ENCODE measurements around the gene GPATCH8.

DNA sequence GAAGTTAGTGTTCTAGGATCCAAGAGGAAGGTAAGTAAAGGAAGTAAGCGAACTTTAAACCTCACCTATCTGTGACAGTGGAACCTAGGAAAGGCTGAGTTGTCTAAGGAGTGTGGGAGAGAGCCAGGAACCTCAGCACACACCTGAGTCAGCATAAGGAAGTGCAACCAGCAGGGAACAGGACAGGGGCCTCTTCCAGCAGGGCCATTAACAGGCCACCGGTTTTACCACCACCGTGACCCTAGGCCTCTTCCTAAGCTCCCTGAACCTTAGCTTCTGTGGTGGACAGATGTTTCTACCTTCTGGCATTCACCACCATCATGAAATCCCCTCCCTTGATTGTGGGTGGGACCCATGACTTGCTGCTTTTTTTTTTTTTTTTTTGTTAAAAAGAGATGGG, 26.7 kb upstream of the GPATCH8 start:
- TF ChIP-seq POLR2A (IDR thresholded peaks at IDR 0.05; ENCODE audit: low read depth, low read length) (no peak), POLR2AphosphoS5 (IDR thresholded peaks at IDR 0.05; ENCODE audit: low read depth, low read length) (no peak), TAF1 (IDR thresholded peaks at IDR 0.05; ENCODE audit: borderline replicate concordance, low read depth, low read length) (no peak)

All from GM12892 (cell line).